T47D (cell line): Measurements from ENCODE around the gene MYADM.

Experiments used
- DNase-seq, 2 experiments: peaks; one replicate each; pipeline versions ENCODE4 v3.0.0 to v3.0.0-alpha.2; 2011 to 2012; ENCODE audit warnings: low read depth in 1 of 2, low spot score in 1 of 2
- JUND ChIP-seq: IDR thresholded peaks from 2 replicates; pipeline ENCODE4 v1.6.1; 2012; ENCODE audit warnings: low read depth
- in situ Hi-C: cut with HindIII; loops from 2 replicates; pipeline ENCODE4 v1.10.0; 2016; ENCODE audit warnings: low sequenced_read_pairs, low pct_unique_long_range_greater_than_20kb

Gene MYADM

DNA sequence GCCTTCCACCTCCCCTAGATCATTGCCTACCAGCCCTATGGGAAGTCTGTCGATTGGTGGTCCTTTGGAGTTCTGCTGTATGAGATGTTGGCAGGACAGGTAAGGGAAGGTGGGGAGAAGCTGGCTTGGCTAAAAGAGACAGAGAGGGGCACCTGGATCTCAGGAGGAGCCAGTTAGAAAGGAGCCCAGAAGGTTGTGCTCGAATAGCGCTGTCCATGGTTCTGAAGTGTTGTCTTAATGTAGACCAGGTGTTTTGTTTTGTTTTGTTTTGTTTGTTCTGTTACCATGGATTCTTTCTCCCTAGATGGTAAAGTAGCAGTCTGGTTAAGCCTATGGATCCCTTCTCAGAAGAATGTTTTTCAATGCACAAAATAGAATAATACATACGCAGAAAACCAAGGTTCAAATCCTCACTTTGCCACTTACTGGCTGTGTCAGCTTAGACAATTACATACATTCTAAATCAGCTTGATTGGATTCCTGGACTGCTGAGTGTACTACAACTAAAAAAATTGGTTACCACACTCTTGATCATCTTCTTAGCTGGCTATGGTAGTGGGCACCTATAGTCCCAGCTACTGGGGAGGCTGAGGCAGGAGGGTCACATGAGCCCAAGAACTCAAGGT lies 35.5 kb downstream of the MYADM start:
- DNase-seq: peak; percentile 75 to 85
- TF ChIP-seq JUND: no peak
- in situ Hi-C loops: no loop called here

DNA sequence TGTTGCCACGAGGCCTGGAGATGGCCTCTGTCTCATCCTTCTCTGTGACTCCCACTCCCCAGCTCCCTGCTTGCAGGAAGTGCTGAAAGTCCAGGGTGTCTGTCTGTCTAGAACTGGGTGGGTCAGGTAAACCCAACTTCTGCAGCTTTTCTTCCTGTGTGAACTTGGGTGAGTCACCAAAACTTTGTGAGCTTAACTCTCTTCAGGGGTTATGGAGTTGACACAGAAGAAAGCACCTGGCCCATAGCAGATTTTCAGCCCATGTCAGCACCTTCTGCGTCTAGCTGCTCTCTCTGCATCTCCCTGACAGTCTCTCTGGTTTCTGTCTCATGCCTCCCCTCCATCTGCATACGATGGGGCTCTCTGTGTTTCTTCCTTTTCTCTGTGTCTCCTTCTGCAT lies 37.2 kb downstream of the MYADM start:
- in situ Hi-C loops: no loop called here
- no peak for TF ChIP-seq JUND
- DNase-seq: no peak

GRCh38 chr19:53905787-53906186 lies 38.1 kb downstream of the MYADM start:
- in situ Hi-C loops: no loop called here
- no peak for DNase-seq
- TF ChIP-seq JUND: no peak

DNA sequence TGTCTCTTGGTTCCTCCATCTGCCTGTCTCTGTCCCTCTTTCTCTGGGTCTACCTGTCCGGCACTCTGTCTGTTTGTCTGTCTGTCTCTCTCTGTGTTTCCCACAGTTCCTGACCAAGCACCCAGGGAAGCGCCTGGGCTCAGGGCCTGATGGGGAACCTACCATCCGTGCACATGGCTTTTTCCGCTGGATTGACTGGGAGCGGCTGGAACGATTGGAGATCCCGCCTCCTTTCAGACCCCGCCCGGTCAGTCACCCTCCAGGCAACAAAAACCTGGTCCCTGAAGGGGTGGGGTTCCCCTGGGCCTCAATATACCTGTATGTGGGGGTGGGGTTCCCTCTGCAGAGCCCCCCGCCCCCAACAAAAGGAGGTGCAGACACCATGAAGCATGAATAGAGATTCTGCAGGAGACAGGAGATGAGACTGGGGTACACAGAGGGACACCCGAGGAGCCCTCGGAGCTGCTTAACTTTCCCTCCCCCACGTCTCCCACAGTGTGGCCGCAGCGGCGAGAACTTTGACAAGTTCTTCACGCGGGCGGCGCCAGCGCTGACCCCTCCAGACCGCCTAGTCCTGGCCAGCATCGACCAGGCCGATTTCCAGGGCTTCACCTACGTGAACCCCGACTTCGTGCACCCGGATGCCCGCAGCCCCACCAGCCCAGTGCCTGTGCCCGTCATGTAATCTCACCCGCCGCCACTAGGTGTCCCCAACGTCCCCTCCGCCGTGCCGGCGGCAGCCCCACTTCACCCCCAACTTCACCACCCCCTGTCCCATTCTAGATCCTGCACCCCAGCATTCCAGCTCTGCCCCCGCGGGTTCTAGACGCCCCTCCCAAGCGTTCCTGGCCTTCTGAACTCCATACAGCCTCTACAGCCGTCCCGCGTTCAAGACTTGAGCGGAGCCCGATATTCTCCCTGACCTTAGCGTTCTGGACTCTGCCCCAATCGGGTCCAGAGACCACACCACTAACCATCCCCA lies 38.8 kb downstream of the MYADM start:
- in situ Hi-C loops: no loop called here
- TF ChIP-seq JUND: no peak
- peak in 1 of 2 experiments; percentile 66 for DNase-seq

DNA sequence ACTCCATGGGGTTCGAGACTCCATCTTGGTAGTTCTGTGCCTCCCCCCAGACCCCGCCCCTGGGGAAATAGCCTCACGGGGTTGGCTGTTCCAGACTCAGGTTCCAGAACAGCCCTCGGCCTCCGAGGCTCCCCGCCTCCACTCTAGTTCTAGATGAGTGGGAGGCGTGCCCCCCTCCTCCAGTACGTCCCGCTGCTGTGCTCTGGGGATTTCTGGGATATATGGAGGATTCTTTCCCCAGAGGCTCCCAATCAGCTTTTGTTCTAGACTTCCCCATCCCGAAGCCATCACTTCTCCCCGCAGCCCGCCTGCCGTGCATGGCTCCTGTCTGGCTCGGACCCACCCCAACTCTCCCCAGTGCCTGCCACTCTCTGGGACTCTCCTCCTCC lies 39.5 kb downstream of the MYADM start:
- in situ Hi-C loops: no loop called here
- DNase-seq: no peak
- TF ChIP-seq JUND: no peak

GRCh38 chr19:53907690-53908089 lies 40.0 kb downstream of the MYADM start:
- TF ChIP-seq JUND: no peak
- no peak for DNase-seq
- in situ Hi-C loops: no loop called here

GRCh38 chr19:53908106-53908934 lies 40.6 kb downstream of the MYADM start:
- no peak for TF ChIP-seq JUND
- in situ Hi-C loops: no loop called here
- peak; percentile 63 to 67 for DNase-seq

GRCh38 chr19:53908935-53909415 lies 41.3 kb downstream of the MYADM start, which contains the start of gene CACNG7:
TSS of gene CACNG7 (plus strand) at chr19:53909278. CDS start at chr19:53912832, 3,554 bp downstream.
- TF ChIP-seq JUND: no peak
- in situ Hi-C loops: no loop called here
- no peak for DNase-seq

DNA sequence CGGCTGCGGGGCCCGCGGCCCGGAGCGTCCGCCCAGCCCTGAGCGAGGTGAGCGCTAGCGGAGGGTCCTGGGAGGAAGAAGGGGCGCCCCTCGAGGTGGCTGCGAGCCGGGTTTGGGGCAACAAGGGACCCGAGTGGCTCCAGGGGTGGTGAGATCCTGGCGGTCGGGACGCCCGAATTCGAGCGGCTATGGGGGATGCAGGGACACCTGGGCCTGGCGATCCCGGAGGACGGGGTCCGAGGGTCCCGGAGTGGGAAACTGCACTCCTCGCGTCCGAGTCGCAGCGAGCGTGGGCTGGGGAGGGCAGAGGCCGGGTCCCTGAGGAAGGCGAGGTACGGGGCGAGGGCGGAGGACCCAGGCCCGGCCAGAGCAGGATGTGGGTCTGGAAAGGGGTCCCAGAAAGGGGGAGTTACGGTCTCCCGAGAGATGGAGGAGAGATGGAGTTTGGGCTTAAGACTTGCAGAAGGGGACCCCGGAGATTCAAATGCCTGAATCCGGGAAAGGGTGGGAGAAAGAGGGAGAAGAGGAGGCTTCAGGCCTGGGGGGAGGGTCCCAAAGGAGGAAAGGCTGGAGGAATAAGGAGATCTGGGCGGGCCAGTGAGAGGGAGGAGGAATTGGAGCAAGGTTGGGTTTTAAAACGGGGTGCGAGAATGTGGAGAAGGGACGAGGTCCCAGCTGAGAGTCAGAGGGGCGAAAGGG lies 41.9 kb downstream of the MYADM start:
- in situ Hi-C loops: no loop called here
- no peak for TF ChIP-seq JUND
- DNase-seq: no peak

- in situ Hi-C loops: no loop called here
- DNase-seq: no peak
- TF ChIP-seq JUND: no peak
Measured at GRCh38 chr19:53910170-53910518, 42.5 kb downstream of the MYADM start.

GRCh38 chr19:53912653-53913052 lies 45.0 kb downstream of the MYADM start:
- in situ Hi-C loops: no loop called here
- no peak for DNase-seq
- TF ChIP-seq JUND: no peak

DNA sequence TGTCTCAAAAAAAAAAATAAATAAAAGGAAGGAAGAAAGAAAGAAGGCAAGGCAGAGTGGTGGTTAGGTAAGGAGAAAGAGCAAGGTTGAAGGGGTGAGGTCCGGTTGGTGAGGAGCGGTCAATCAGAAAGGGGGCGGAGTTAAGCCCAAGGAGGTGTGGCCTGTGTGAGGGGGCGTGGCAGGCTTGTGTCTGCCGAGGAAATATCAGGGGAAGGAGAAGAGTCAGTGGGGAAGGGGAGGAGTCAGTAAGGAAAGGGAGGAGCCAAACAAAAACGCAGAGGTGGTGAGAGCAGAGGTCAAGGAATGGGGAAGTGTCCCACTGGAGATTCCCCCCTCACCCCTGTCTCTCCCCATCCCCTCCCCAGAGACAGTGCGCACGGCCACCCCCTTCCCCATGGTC lies 47.3 kb downstream of the MYADM start:
- in situ Hi-C loops: no loop called here
- peak in 1 of 2 experiments; percentile 35 for DNase-seq
- TF ChIP-seq JUND: no peak
